GM19239 (cell line): Measurements from ENCODE around the gene ZNF644.
"Not testable (repeated sequence)": the region's sequence is repeated elsewhere in the genome, so short reads cannot be mapped to it uniquely, and the experiment has no call there.

ENCODE experiments used
- DNase-seq: peaks from one replicate; pipeline ENCODE4 v3.0.0; 2011; ENCODE audit warnings: low spot score; ENCODE audit not compliant: insufficient read length
- FAIRE-seq: peaks from 2 replicates; lab custom pipeline; 2011; peaks lifted over from hg19 to GRCh38; lab: Jason Lieb, UNC

Gene ZNF644

DNA sequence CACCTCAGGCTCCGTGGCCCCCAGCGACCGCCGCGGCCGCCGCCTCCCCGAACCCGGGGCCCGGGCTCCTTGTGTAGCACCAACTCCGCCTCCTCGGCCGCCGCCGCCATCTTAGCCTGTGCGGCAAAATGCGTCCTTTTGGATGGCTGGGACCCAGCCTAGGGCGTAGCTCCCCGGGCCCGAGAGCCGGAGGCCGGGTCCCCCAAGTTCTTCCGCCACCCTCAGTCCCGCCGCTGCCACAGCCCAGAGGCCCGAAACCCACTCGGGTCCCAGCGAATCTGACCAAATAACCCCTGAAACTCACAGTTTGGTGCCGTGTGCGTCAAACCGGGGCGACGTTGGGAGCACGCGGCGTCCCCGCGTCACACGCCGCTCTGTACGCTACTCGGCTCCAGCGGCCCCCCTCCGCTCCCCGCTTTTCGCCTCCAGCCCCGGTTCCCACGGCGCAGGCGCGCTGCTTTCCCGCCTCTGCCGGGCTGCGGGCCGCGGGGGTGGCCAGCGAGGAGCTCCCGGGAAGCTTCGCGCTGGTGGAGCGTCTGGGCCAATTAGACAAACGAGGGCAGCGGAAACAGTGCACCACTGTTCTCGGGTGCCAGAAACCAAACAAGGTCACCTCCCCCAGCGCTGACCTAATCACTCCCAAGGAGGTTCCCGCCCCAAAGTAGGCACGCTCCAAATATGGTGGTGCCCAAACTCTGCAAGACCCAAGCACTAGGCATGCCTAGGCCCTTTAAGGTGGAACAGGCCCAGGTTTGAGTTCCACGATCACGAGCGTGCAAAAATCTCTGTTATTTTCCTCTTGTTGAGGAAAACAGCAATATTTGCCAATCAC lies at the start of gene ZNF644:
Gene ZNF644, minus strand, starts transcription at position 350 of the 832 bp plus-strand sequence. CDS start 39,682 bp downstream, outside the sequence.
- peak; percentile 98 for FAIRE-seq
- peak; percentile 72 for DNase-seq

DNA sequence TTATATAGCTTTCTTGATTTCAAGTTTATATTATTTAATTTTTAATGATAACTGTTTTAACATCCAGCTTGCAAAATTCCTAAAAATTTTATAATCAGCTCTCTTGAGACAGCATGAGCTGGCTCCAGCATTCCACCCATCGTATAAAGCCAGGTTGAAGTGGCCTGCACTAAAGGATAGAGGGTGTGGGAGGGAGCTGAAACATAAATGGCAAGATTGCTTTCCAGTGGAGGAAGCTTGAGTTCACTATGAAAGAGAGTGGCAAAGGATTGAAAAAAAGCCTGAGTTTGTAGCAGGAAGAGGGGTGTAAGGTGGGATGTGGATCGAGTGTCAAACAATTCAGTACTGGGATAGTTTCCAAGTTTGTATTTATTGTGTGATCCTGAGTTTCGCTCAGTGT lies 48.5 kb upstream of the ZNF644 start:
- DNase-seq (no peak), FAIRE-seq (no peak)

DNA sequence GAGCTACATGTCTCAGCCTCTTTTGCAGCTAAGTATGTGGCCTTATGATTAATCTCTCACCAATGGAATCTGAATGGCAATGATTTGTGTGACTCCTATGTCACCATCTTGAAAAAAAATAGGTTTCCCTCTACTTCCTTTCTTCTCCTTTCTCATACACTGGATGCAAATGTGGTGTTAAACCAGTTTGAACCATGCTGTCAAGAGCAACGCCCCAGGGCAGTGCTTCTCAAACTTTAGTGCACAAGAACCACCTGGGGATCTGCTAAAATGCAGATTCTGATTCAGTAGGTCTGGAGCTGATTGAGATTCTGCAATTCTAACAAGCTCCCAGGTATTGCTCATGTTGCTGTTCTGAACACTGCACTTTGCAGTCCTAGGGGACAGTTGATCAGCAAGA lies 44.7 kb upstream of the ZNF644 start:
- DNase-seq (no peak), FAIRE-seq (no peak)

DNA sequence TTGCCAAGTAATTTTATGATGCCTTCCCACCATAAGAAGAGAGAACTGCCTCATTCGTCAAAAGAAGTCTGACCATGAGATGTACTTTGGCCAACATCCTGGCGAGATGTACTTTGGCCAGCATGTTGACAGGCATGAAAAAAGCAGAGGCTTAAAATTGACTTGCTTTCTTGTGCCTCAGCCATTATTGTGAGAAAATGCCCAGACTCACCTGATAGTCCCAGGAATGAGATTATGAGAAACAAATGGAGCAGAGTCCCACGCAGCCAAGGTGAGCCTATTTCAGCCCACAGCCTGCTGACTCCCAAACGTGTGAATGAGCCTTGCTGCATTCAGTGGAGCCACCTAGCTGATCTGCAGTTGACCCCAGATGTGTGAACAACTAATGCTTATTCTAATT lies 43.5 kb upstream of the ZNF644 start:
- no peak for FAIRE-seq
- DNase-seq: no peak

DNA sequence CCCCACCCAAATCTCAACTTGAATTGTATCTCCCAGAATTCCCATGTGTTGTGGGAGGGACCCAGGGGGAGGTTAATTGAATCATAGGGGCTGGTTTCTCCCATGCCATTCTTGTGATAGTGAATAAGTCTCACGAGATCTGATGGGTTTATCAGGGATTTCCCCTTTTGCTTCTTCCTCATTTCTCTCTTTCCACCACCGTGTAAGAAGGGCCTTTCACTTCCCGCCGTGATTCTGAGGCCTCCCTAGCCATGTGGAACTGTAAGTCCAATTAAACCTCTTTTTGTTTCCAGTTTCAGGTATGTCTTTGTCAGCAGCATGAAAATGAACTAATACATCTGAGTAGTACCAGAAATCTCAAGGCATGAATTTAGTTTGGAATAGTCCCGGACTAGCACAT lies 41.6 kb upstream of the ZNF644 start:
- DNase-seq, FAIRE-seq: not testable (repeated sequence)

DNA sequence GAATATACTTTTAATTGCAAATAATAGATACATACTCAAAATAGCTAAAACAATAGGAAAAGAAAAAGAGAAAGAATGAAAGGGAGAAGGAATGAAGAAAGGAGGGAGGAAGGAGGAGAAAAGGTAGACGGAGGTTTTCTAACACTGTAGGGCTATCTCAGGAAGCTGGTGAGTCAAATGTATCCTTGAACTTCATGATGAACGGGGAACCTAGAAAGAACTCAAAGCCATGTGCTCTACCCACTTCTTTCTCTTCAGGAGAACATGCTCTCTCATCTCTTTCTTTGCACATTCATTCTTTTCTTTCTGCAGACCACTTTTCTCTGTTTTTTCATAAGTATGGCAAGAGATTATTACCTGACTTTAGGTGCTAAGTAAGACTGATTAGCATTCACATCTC lies 37.3 kb upstream of the ZNF644 start:
- DNase-seq (no peak), FAIRE-seq (no peak)

DNA sequence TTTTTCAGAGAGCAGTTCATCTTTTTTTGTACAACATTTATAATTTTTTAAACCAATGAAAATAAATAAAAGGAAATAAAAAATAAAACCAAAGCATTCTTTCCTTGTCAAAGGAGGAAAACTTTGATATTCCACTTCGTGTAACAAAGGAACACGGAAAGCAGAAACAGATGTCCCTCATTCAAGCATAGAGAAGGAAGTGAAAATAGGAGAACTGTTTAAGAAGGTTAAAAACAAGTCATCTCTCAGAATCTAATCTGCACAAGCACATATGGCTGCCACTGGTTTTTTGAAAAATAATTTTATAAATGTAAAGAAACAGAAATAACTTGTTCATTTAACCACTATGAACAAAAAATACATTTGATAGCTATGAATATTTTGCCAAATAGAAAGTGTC lies 35.9 kb upstream of the ZNF644 start:
- DNase-seq: no peak
- peak; percentile 57 for FAIRE-seq

DNA sequence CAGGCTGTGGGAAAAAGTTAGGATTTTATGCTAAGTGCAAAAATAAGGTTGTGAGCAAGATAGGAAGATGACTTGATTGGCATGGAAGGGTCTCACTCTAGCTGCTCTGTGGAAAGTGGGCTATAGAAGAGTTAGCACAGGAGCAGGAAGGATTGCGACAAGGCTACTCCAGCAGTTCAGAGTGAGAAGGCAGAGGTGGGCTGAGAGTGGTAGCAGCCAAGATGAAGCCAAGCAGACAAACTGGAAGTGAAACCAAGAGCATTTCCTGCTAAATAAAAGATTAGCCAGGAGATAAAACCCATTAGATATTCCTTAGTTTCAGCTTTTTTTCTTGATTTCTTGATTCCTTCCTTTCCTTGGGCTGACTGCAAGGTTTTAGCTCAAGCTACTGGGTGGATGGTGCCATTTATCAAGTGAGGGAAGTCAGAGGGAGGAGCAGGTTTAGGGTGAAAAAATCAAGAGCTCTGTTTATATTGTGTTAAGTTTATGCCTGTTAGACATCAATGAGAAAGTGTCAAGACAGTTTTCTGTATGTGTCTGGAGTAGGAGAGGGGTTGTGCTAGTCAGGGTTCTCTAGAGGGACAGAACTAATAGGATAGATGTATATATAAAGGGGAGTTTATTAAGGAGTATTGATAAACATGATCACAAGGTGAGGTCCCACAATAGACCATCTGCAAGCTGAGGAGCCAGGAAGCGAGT lies 33.1 kb upstream of the ZNF644 start:
- DNase-seq: peak; percentile 36
- peak; percentile 88 for FAIRE-seq

DNA sequence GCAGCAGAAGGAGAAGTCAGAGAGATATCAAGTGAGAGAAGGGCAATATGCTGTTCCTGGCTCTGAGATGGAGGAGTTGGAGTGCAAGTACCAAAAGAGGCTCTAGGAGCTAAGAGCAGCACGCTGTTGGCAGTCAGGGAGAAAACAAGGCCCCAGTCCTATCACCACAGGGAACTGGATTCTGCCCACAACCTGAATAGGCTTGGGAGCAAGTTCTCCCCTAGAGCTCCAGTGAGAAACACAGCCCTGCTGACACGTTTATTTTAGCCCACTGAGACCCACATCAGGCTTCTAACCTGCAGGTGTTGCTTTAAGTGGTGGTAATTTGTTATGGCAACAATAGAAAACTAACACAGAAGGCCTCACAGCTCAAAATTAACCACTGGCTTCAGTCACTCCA lies 31.8 kb upstream of the ZNF644 start:
- FAIRE-seq (no peak), DNase-seq (no peak)

DNA sequence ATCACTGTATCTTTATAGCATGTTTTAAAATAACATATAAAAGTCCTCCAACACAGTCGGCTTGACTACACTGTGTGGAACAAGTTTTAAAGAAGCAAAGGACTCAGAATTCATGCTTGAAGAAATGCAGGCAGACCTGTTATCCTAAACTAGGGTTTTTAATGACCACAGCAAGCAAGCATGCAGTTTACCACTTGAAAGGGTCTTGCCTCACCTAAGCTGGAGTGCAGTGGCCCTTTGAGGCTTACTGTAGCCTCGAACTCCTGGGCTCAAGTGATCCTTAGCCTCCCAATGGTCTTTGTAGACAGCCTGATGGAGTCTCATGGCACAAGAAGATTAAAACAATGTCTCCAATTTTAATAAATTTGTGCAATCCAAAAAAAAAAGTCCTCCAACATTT lies 27.7 kb upstream of the ZNF644 start:
- FAIRE-seq, DNase-seq: not testable (repeated sequence)

DNA sequence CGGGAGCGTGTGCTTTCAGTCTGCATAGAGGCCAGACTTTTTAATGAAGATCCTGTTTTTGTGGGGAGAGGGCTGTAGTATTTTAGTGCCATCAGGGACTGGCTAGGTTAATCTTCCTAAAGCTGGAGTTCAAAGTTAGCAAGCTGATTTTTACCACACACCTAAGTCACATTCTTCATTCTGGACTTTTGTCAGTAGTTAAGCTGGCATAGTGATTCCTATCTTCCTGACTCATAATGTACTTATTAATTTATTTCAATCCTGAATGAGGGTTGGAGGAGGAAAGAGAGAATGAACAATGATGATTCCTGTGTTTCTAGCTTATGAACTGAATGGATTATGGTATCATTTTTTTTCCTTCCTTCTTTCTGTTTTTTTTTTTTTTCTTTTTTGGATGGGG lies 24.9 kb upstream of the ZNF644 start:
- FAIRE-seq: no peak
- no peak for DNase-seq

DNA sequence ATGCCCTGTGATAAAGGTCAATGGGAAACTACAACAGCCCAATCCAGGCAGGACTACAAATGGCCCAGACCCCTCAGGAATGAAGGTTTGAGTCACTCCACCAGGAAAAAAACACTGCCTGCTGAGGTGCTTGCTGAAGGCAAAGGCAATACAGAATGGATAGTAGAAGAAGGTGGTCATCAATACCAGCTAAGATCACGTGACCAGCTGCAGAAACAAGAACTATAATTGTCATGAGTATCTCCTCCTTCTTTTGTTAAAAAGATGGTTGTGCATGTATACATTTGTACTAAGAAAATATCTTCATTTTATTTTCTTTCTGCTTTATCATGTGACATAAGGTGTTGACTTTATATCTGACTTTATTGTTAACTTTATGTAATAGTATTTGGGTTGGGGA lies 23.4 kb upstream of the ZNF644 start:
- FAIRE-seq (no peak), DNase-seq (no peak)

DNA sequence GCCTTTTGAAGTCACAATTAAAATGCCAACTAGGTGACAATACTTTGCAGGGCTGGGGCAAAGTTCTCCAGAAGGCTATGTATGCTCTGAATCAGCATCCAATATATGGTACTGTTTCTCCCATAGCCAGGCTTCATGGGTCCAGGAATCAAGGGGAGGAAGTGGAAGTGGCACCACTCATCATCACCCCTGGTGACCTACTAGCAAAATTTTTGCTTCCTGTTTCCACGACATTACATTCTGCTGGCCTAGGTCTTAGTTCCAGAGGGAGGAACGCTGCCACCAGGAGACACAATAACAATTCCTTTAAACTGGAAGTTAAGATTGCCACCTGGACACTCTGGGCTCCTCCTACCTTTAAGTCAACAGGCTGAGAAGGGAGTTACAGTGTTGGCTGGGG lies 22.9 kb upstream of the ZNF644 start:
- not testable (repeated sequence) for DNase-seq, FAIRE-seq

DNA sequence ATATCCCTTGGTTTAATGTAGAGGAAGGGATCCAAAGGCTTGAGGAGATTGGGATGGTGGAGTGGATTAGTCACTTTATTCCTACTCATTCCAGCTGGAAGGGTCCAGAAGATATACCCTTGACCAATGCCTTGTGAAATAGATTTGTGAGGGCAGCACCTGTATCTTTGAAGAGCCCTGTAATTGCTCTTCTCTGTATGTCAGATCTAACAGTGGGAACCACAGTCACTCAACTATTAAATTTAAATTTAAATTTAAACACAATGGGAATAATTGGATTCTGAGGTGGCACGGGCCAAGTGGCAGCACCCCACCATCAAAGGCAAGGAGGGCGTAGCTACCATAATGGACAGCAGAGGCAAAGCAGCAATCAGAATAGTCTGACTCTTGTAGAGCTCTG lies 20.5 kb upstream of the ZNF644 start:
- DNase-seq, FAIRE-seq: not testable (repeated sequence)

DNA sequence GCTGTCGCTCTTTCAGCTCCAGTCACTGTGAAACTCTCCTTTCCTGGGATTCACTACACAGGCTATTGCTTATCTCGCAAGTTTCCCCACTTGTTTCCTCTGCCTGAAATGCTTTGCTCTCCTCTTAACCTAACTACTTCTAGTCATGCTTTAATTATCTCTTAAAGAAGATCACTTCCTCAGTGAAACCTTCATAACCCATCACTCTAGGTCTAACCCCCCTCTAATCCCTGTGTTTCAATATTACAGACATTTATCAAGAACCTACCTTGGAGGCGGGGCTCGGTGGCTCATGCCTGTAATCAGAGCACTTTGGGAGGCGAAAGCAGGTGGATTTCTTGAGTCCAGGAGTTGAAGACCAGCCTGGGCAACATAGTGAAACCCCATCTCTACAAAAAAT lies 16.7 kb upstream of the ZNF644 start:
- DNase-seq (no peak), FAIRE-seq (no peak)

DNA sequence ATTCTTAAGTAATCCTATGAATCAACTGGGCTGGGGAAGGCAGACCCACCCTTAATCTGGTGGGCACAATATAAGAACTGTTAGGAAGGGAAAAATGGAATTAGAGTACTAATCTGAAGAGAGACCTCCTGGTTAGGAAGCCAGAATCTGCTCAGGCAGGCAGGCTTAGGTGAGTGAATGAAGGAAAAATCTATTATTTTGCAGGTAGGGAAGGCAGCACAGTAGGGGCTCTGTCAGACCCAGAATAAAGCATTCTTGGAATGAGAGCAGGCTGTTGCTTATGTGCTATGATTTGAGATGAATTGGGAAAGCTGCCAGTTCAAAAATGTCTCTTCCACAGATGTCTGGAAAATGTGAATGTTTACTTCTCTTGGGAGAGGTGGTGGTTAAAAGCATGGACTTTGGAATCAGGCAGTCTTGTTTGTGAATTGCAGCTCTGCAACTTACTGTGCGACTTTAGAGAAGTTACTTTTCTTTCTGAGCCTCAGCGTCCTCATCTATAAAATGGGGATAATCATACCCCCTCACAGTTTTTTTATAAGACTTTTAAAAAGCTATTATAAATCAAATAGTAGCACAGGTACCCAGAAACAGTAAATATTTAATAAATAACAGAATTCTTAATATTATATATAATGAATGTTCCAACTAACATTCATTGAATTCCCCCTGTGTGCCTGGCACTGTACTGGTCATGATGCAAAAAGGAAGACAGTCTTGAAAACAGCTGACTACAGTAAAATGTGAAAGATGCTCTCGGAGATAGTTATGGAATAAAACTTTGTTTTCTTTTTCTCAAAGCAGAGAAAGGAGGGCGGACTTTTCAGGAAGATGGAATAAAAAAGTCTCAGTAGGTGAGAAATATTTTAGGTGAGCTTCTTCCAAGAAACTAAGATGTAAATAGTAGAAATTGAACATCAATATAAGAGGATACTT lies 15.3 kb upstream of the ZNF644 start:
- FAIRE-seq (no peak), DNase-seq (no peak)

DNA sequence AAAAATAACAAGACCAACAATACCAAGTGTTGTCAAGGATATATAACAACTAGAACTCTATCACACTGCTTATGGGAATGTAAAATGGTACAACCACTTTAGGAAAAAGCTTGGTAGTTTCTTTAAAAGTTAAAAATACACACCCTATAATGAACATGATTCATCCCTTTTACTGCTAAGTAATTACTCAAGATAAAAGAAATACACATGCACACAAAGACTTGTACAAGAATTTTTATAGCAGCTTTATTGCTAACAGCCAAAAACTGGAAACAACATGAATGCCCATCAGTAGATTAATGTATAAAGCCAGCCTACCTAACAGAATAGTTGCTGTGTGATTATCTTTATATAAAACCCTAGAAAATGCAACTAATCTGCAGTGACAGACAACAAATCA lies 10.5 kb upstream of the ZNF644 start:
- no peak for FAIRE-seq
- no peak for DNase-seq

DNA sequence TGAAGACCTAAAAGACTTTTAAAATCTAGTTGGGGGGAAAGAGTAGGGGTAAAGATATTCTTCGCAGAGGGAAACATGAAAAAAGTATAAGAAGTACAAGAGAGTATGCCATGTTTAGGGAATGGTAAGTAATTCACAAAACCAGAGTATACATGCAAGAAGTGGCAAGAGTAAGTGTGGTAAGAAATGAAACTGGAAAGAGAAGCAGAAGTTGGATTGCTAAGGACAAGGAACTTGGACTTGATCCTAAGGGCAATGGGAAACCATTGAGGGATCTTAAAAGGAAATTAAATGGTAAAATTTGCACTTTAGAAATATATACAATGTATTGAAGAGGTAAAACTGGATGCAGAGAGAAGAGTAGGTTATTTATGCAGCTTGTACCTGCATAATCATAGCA lies 9.2 kb upstream of the ZNF644 start:
- DNase-seq (no peak), FAIRE-seq (no peak)

DNA sequence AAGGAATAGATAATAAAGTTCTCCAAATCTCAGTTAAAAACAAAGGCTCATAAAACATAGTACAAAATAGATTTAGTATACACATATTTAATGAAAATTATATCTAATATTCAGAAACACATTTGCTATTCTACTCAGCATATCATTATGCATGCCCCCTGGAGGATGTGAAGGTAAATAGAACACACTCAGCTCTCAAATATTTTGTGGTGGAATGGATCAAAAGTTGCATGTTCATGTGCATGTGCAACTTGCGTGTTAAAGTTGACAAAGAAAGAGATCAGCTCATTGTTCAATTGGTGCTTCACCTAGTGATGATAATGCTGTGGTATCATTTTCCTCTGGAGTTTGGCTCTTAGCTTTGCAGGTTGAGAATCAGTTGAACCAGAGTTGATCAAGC lies 4.9 kb upstream of the ZNF644 start:
- FAIRE-seq (no peak), DNase-seq (no peak)

DNA sequence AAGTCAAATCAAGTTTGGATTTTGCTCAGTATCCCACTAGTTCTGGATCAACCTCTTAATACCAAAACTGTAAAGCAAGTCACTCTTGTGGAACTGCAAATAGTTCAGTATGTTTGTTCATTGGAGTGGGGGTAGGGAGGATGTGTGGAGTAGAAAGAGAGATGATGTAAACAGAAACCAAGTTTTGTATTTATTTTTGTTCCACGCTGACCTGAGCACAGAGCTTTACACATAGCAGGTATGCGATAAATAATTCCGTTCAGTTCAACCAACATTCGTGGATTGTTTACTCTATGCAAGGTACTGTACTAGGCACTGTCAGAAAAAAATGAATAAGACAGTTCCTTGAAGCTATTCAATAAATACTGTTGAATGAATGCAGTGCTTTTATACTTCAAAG lies 4.5 kb upstream of the ZNF644 start:
- DNase-seq: no peak

More for the DNA sequence above, 4.5 kb upstream of the ZNF644 start:
- FAIRE-seq: no peak
